Mesothelial cell of epicardium (in vitro differentiated cells): ENCODE data around the gene MEIS1. TPM values are rescaled to one million over a fixed set of nuclear protein-coding genes. Genes with fewer than 3 reads are reported as not detected.
A peak's percentile ranks its signal among the peaks of the same experiment; 100 is the strongest.

ENCODE experiments used
- DNase-seq, 2 experiments: peaks; one replicate each; pipeline ENCODE4 v3.0.0; 2021; ENCODE audit warnings: low spot score in 2 of 2; ENCODE audit not compliant: unreplicated experiment in 2 of 2
- H3K27ac Mint-ChIP-seq: 2 replicates; pipeline ENCODE4 v1.8.0; 2021; ENCODE audit warnings: mixed read lengths
- H3K27me3 Mint-ChIP-seq: 2 replicates; pipeline ENCODE4 v1.8.0; 2021; ENCODE audit warnings: low read depth, mixed read lengths
- H3K36me3 Mint-ChIP-seq: 2 replicates; pipeline ENCODE4 v1.8.0; 2021; ENCODE audit warnings: mixed read lengths
- H3K4me1 Mint-ChIP-seq: 2 replicates; pipeline ENCODE4 v1.8.0; 2021; ENCODE audit warnings: mixed read lengths
- H3K4me3 Mint-ChIP-seq: 2 replicates; pipeline ENCODE4 v1.8.0; 2021; ENCODE audit warnings: mild to moderate bottlenecking, moderate library complexity, mixed read lengths
- H3K9me3 Mint-ChIP-seq: 2 replicates; pipeline ENCODE4 v1.8.0; 2021; ENCODE audit warnings: mixed read lengths
- total RNA-seq: library from RNA; stranded (reverse); gene quantifications from 3 replicates; pipeline ENCODE4 v1.2.1, GENCODE V29; 2021
- TF ChIP-seq, protein P1 (sequence below): fragments of 200-600 bp; sonication (generic); IDR thresholded peaks from one replicate; pipeline ENCODE4 v1.5.0; 2021; ENCODE audit warnings: antibody characterized with exemption; ENCODE audit not compliant: unreplicated experiment

The MEIS1 gene
- total RNA-seq, 1 donor from 2014 or later, result 324 TPM

DNA sequence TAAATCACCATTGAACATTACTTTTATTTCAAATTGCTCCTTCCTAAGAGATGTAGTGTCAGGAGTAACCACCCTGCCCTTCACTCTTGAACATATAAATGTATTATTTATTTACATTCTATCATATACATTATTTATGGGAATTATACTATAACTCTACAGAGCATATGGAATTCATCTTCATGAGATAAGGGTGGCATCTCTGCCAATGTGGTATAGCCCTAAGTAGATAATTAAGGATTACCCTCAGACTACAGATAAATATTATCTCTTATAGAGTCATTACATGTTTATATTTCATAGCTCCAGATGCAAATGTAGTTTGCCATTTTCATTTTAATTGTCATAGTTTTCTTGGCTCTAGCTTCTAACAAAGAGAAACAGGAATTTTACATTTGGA is 17.3 kb downstream of the MEIS1 start:
- H3K4me1 Mint-ChIP-seq, result peaks cover 75% of the 10 kb centered on the region
- H3K4me3 Mint-ChIP-seq, result no peak overlapping the region
- no peaks in the 10 kb centered on the region for H3K27me3 Mint-ChIP-seq
- no peak for DNase-seq
- H3K9me3 Mint-ChIP-seq, result no peaks in the 10 kb centered on the region
- H3K36me3 Mint-ChIP-seq, result peaks cover 15% of the 10 kb centered on the region
- peak overlapping the region; percentile 91 for H3K27ac Mint-ChIP-seq
- TF ChIP-seq, protein P1, sequence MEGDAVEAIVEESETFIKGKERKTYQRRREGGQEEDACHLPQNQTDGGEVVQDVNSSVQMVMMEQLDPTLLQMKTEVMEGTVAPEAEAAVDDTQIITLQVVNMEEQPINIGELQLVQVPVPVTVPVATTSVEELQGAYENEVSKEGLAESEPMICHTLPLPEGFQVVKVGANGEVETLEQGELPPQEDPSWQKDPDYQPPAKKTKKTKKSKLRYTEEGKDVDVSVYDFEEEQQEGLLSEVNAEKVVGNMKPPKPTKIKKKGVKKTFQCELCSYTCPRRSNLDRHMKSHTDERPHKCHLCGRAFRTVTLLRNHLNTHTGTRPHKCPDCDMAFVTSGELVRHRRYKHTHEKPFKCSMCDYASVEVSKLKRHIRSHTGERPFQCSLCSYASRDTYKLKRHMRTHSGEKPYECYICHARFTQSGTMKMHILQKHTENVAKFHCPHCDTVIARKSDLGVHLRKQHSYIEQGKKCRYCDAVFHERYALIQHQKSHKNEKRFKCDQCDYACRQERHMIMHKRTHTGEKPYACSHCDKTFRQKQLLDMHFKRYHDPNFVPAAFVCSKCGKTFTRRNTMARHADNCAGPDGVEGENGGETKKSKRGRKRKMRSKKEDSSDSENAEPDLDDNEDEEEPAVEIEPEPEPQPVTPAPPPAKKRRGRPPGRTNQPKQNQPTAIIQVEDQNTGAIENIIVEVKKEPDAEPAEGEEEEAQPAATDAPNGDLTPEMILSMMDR, result no peak

DNA sequence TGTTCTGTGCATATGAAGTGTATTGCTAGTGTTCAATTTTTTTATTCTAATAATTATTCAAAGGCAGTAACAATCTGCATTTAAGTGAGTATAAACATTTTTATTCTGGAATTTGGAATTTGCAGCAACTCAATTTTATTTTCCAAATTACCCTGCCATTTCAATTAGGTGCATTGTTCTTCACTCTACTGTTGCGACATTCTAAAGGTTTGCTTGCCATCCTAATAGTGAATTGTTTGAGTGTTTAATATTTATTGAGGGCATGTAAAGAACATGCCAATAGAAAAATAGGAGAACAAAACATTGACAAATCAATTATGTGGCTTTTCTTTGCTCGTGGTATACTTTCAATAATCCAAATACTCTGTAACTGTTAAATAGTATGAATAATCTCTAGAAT is 18.0 kb downstream of the MEIS1 start:
- Mint-ChIP-seq H3K4me1 (peaks cover 72% of the 10 kb centered on the region), H3K4me3 (no peak overlapping the region), H3K27me3 (no peaks in the 10 kb centered on the region), H3K27ac (peak overlapping the region; percentile 91), H3K9me3 (no peaks in the 10 kb centered on the region), H3K36me3 (peaks cover 15% of the 10 kb centered on the region)
- no peak for DNase-seq
- TF ChIP-seq, protein P1, result no peak

DNA sequence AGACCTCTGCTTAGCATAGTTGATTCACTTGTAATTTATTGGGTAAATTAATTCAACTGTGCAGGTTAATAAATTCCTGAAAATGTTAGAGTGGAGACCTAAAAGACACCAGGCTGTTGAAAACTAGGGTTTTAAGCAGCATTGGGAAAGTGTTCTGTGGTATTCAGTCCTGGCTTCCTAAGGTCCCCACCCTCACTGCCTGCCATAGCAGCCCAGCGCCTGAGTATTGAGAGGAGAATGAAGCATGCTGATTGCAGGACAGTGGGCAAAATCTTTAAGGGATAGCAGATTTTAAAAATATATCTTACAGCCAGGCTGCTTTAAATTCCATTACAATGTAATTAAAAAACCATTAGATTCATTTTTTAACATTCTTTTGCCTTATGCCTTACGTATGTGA is 20.6 kb downstream of the MEIS1 start:
- Mint-ChIP-seq H3K27me3 (no peaks in the 10 kb centered on the region), H3K4me1 (peaks cover 76% of the 10 kb centered on the region), H3K27ac (peak overlapping the region; percentile 60), H3K36me3 (peaks cover 30% of the 10 kb centered on the region), H3K9me3 (no peaks in the 10 kb centered on the region), H3K4me3 (no peak overlapping the region)
- no peak for DNase-seq
- TF ChIP-seq, protein P1, result no peak

DNA sequence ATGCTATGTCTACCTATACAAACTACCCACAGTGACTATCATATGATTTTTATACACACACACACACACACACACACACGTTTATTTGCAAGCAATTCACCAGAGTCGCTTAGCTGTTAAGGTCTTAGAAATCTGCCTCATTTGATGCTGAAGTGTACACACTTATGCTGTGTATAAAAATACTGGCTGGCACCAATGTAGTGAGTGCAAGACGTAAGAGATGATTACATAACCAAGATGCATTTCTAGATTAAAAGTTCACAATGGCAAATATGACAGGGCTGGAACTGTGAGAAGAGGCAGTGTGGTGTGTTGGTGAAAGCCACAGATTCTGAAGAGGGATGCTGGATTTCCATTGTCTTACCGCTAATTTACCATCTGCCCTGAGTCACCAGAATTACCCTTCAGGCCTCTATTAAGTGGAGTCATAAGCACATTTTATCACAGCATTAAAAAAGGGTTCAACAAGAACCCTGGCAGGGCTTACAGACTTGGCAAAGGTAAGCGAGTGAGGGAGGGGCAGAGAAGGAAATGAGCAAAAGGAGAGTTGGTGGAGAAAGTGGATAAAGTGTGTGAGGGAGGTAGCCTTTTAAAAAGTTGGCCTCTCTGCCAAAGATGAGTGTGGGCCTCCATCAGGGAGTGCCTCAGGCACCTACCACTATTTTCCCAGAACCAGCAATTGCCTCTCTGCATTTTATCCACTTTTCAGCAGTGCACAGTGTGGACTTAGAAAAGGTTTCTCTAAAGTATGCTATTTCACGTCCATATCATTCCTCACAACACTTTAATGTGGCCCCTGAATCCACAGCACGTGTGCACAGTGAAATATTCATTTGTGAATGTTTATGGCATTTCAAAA is 21.5 kb downstream of the MEIS1 start:
- H3K9me3 Mint-ChIP-seq, result no peaks in the 10 kb centered on the region
- H3K27ac Mint-ChIP-seq, result peak overlapping the region; percentile 70
- peaks cover 74% of the 10 kb centered on the region for H3K4me1 Mint-ChIP-seq
- TF ChIP-seq, protein P1, result no peak
- DNase-seq, result no peak
- H3K4me3 Mint-ChIP-seq, result no peak overlapping the region
- H3K36me3 Mint-ChIP-seq, result peaks cover 33% of the 10 kb centered on the region
- H3K27me3 Mint-ChIP-seq, result no peaks in the 10 kb centered on the region

DNA sequence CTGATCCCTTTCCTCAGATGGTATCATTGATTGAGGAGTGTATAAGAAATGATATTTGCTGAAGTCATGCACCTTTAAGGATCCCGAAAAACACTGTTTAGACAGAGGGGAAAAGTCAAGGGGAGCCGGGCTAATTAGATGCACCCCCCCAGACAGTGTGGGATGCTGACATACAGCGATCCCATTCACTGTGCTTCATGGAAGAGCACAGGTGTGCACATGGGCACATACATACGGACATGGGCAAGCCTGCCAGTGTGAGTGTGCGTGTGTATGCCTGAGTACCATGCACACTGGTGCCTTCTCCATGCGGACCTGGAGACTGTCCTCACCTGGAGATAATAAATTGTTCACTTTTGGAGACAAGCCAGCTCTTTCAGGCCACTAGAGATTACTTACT is 22.6 kb downstream of the MEIS1 start:
- Mint-ChIP-seq H3K9me3 (no peaks in the 10 kb centered on the region), H3K36me3 (peaks cover 30% of the 10 kb centered on the region), H3K27me3 (no peaks in the 10 kb centered on the region), H3K27ac (no peak overlapping the region), H3K4me1 (peaks cover 75% of the 10 kb centered on the region), H3K4me3 (no peak overlapping the region)
- TF ChIP-seq, protein P1, result no peak
- DNase-seq, result no peak
